Thoracic aorta (tissue), 2 donors: ENCODE data around the gene KLRC3. TPM values are rescaled to one million over a fixed set of nuclear protein-coding genes. Genes with fewer than 3 reads are reported as not detected.
"Not testable (repeated sequence)": the region's sequence is repeated elsewhere in the genome, so short reads cannot be mapped to it uniquely, and the experiment has no call there.

Source experiments
- ATAC-seq: fragments of 150-250 bp; one replicate; pipeline ENCODE4 v1.8.0; 2017; ENCODE audit warnings: low read depth; ENCODE audit not compliant: insufficient number of reproducible peaks, low FRiP score
- DNase-seq: peaks from one replicate; pipeline ENCODE4 v3.0.0-alpha.2; 2020; ENCODE audit warnings: low spot score
- H3K27ac ChIP-seq, 2 donors: fragments of 200-600 bp; sonication (generic); 1 replicate in 1 of 2; 2 replicates in 1 of 2; pipeline ENCODE4 v1.5.1; 2016; ENCODE audit warnings: mild to moderate bottlenecking in 2 of 2, moderate library complexity in 2 of 2
- H3K27me3 ChIP-seq: fragments of 200-600 bp; sonication (generic); replicated peaks from 2 replicates; pipeline ENCODE4 v1.6.0; 2016; ENCODE audit warnings: mild to moderate bottlenecking; ENCODE audit not compliant: insufficient read depth
- H3K36me3 ChIP-seq: fragments of 200-600 bp; sonication (generic); one replicate; pipeline ENCODE4 v1.5.1; 2016
- H3K4me1 ChIP-seq, 2 donors: fragments of 200-600 bp; sonication (generic); 1 replicate in 1 of 2; 2 replicates in 1 of 2; pipeline versions ENCODE4 v1.5.1 to v1.6.0; 2016; ENCODE audit warnings: low read depth in 2 of 2, mild to moderate bottlenecking in 1 of 2; ENCODE audit not compliant: control insufficient read depth in 1 of 2
- H3K4me3 ChIP-seq: fragments of 200-600 bp; sonication (generic); 2 replicates; pipeline ENCODE4 v1.5.1; 2016; ENCODE audit warnings: mild to moderate bottlenecking
- H3K9me3 ChIP-seq: fragments of 200-600 bp; sonication (generic); 2 replicates; pipeline ENCODE4 v1.5.1; 2016
- CTCF ChIP-seq: fragments of 200-600 bp; sonication (generic); IDR thresholded peaks from one replicate; pipeline ENCODE4 v1.5.1; 2019; ENCODE audit warnings: antibody characterized with exemption
- total RNA-seq, 2 donors: library from RNA; depleted of rRNA; stranded (reverse); fragments of >200 nt; gene quantifications; one replicate each; pipeline versions ENCODE4 v1.1.0 to v1.2.3, GENCODE V29; 2016

The KLRC3 gene
- total RNA-seq, 2 donors from 2014 or later = 0.68 TPM; not detected in 1

GRCh38 chr12:10424260-10424899, 4.0 kb upstream of the KLRC3 start:
- H3K4me1 ChIP-seq, H3K36me3 ChIP-seq, ATAC-seq, H3K27ac ChIP-seq, H3K4me3 ChIP-seq, H3K9me3 ChIP-seq, DNase-seq, H3K27me3 ChIP-seq: not testable (repeated sequence)

- not testable (repeated sequence) for H3K9me3 ChIP-seq, H3K27me3 ChIP-seq, H3K4me1 ChIP-seq, ATAC-seq, H3K27ac ChIP-seq, DNase-seq, H3K36me3 ChIP-seq, H3K4me3 ChIP-seq
Observed at GRCh38 chr12:10422159-10422558, 1.8 kb upstream of the KLRC3 start.

- Histone ChIP-seq H3K4me3 (no peak within 1 kb of the TSS), H3K27ac (no peak within 1 kb of the TSS), H3K4me1 (no peaks in the 10 kb centered on the region), H3K27me3 (peaks cover 6% of the 10 kb centered on the region), H3K36me3 (no peaks in the 10 kb centered on the region), H3K9me3 (no peaks in the 10 kb centered on the region)
- ATAC-seq = no peak
- TF ChIP-seq CTCF = no peak
- DNase-seq = no peak
Observed at GRCh38 chr12:10409392-10409791, 11.0 kb downstream of the KLRC3 start, which contains the start of gene KLRC4. TSS of gene KLRC4 (minus strand) at chr12:10409757. CDS start at chr12:10409575, 182 bp downstream.

GRCh38 chr12:10408842-10409241, 11.6 kb downstream of the KLRC3 start:
- H3K27ac ChIP-seq = no peak overlapping the region
- DNase-seq (no peak), ATAC-seq (no peak)
- no peaks in the 10 kb centered on the region for H3K4me1 ChIP-seq
- H3K36me3 ChIP-seq = no peaks in the 10 kb centered on the region
- H3K27me3 ChIP-seq = peaks cover 6% of the 10 kb centered on the region
- no peaks in the 10 kb centered on the region for H3K9me3 ChIP-seq
- TF ChIP-seq CTCF = no peak
- no peak overlapping the region for H3K4me3 ChIP-seq

- DNase-seq (no peak), ATAC-seq (no peak)
- no peak for TF ChIP-seq CTCF
- Histone ChIP-seq H3K9me3 (no peaks in the 10 kb centered on the region), H3K27me3 (peaks cover 6% of the 10 kb centered on the region), H3K4me3 (no peak overlapping the region), H3K4me1 (no peaks in the 10 kb centered on the region), H3K27ac (no peak overlapping the region), H3K36me3 (no peaks in the 10 kb centered on the region)
Observed at GRCh38 chr12:10406725-10407124, 13.7 kb downstream of the KLRC3 start.

- Histone ChIP-seq H3K9me3 (no peaks in the 10 kb centered on the region), H3K27ac (no peak overlapping the region), H3K4me1 (no peaks in the 10 kb centered on the region), H3K36me3 (no peaks in the 10 kb centered on the region), H3K4me3 (no peak overlapping the region), H3K27me3 (no peaks in the 10 kb centered on the region)
- ATAC-seq = no peak
- no peak for TF ChIP-seq CTCF
- no peak for DNase-seq
Observed at GRCh38 chr12:10405294-10405693, 15.1 kb downstream of the KLRC3 start.
